ENCODE results near the gene MAP3K20. TPM values are rescaled to one million over a fixed set of nuclear protein-coding genes. Genes with fewer than 3 reads are reported as not detected.

Gene MAP3K20
- total RNA-seq, 1 donor from 2014 or later, result 33.7 TPM

- DNase-seq (ENCODE audit: low spot score in 2 of 2, unreplicated experiment in 2 of 2), result no peak
- H3K27me3 Mint-ChIP-seq (ENCODE audit: low read depth), result no peaks in the 10 kb centered on the region
- peaks cover 4% of the 10 kb centered on the region for H3K4me1 Mint-ChIP-seq
- no peak overlapping the region for H3K27ac Mint-ChIP-seq
- no peak overlapping the region for H3K4me3 Mint-ChIP-seq
- peaks cover 20% of the 10 kb centered on the region for H3K36me3 Mint-ChIP-seq
- no peak for TF ChIP-seq CTCF (IDR thresholded peaks at IDR 0.05; ENCODE audit: unreplicated experiment)
- peaks cover 21% of the 10 kb centered on the region for H3K9me3 Mint-ChIP-seq
These were observed 76.2 kb downstream of the MAP3K20 start for GRCh38 chr2:173151671-173152401.

- H3K9me3 Mint-ChIP-seq, result peaks cover 21% of the 10 kb centered on the region
- H3K27me3 Mint-ChIP-seq (ENCODE audit: low read depth), result no peaks in the 10 kb centered on the region
- TF ChIP-seq CTCF (IDR thresholded peaks at IDR 0.05; ENCODE audit: unreplicated experiment), result no peak
- no peak overlapping the region for H3K27ac Mint-ChIP-seq
- peaks cover 20% of the 10 kb centered on the region for H3K36me3 Mint-ChIP-seq
- DNase-seq (ENCODE audit: low spot score in 2 of 2, unreplicated experiment in 2 of 2), result no peak
- peaks cover 4% of the 10 kb centered on the region for H3K4me1 Mint-ChIP-seq
- no peak overlapping the region for H3K4me3 Mint-ChIP-seq
These were observed 77.7 kb downstream of the MAP3K20 start for GRCh38 chr2:173153301-173153885.

GRCh38 chr2:173157676-173158293, 82.1 kb downstream of the MAP3K20 start:
- Mint-ChIP-seq H3K4me1 (peaks cover 13% of the 10 kb centered on the region), H3K9me3 (peaks cover 21% of the 10 kb centered on the region), H3K36me3 (peaks cover 20% of the 10 kb centered on the region), H3K27ac (no peak overlapping the region), H3K27me3 (ENCODE audit: low read depth) (no peaks in the 10 kb centered on the region), H3K4me3 (no peak overlapping the region)
- TF ChIP-seq CTCF (IDR thresholded peaks at IDR 0.05; ENCODE audit: unreplicated experiment), result no peak
- no peak for DNase-seq (ENCODE audit: low spot score in 2 of 2, unreplicated experiment in 2 of 2)

- peak overlapping the region; percentile 71 for H3K27ac Mint-ChIP-seq
- H3K4me3 Mint-ChIP-seq, result no peak overlapping the region
- DNase-seq (ENCODE audit: low spot score in 2 of 2, unreplicated experiment in 2 of 2), result no peak
- TF ChIP-seq CTCF (IDR thresholded peaks at IDR 0.05; ENCODE audit: unreplicated experiment), result no peak
- no peaks in the 10 kb centered on the region for H3K27me3 Mint-ChIP-seq (ENCODE audit: low read depth)
- H3K36me3 Mint-ChIP-seq, result peaks cover 23% of the 10 kb centered on the region
- peaks cover 19% of the 10 kb centered on the region for H3K9me3 Mint-ChIP-seq
- peaks cover 16% of the 10 kb centered on the region for H3K4me1 Mint-ChIP-seq
These were observed 84.3 kb downstream of the MAP3K20 start for GRCh38 chr2:173159791-173160463.

GRCh38 chr2:173160618-173161017, 85.0 kb downstream of the MAP3K20 start:
- H3K9me3 Mint-ChIP-seq, result peaks cover 12% of the 10 kb centered on the region
- peak overlapping the region; percentile 23 for H3K27ac Mint-ChIP-seq
- no peak for TF ChIP-seq CTCF (IDR thresholded peaks at IDR 0.05; ENCODE audit: unreplicated experiment)
- no peaks in the 10 kb centered on the region for H3K27me3 Mint-ChIP-seq (ENCODE audit: low read depth)
- H3K4me1 Mint-ChIP-seq, result peaks cover 16% of the 10 kb centered on the region
- no peak for DNase-seq (ENCODE audit: low spot score in 2 of 2, unreplicated experiment in 2 of 2)
- no peak overlapping the region for H3K4me3 Mint-ChIP-seq
- H3K36me3 Mint-ChIP-seq, result peaks cover 16% of the 10 kb centered on the region

Measured in mesothelial cell of epicardium (in vitro differentiated cells).